H9 (cell line): ENCODE data around the gene AGTPBP1. TPM values are rescaled to one million over a fixed set of nuclear protein-coding genes. Genes with fewer than 3 reads are reported as not detected.
A peak's percentile ranks its signal among the peaks of the same experiment; 100 is the strongest.
"Not testable (repeated sequence)": the region's sequence is repeated elsewhere in the genome, so short reads cannot be mapped to it uniquely, and the experiment has no call there.

Source experiments
- DNase-seq: peaks from one replicate; pipeline ENCODE4 v3.0.0-alpha.2; 2017
- H2AFZ ChIP-seq: one replicate; pipeline ENCODE4 v1.6.1; 2013; ENCODE audit warnings: mild to moderate bottlenecking, low read length, control low read depth, moderate library complexity
- H2AK5ac ChIP-seq: 2 replicates; pipeline ENCODE4 v1.6.1; 2013; ENCODE audit warnings: low read length, control low read depth, mixed read lengths; ENCODE audit not compliant: insufficient read length
- H2BK120ac ChIP-seq: one replicate; pipeline ENCODE4 v1.6.1; 2013; ENCODE audit warnings: low read depth, mild to moderate bottlenecking, low read length, control low read depth, inconsistent platforms; ENCODE audit not compliant: poor library complexity, severe bottlenecking
- H2BK12ac ChIP-seq: 2 replicates; pipeline ENCODE4 v1.6.1; 2013; ENCODE audit warnings: low read length, control low read depth, mixed read lengths, low read depth; ENCODE audit not compliant: insufficient read length
- H2BK15ac ChIP-seq: 2 replicates; pipeline ENCODE4 v1.6.1; 2013; ENCODE audit warnings: low read depth, low read length, control low read depth
- H2BK20ac ChIP-seq: one replicate; pipeline ENCODE4 v1.6.1; 2013; ENCODE audit warnings: low read depth, mild to moderate bottlenecking, low read length, control low read depth, inconsistent platforms; ENCODE audit not compliant: poor library complexity, severe bottlenecking
- H2BK5ac ChIP-seq: 2 replicates; pipeline ENCODE4 v1.6.1; 2013; ENCODE audit warnings: low read length, control low read depth, mixed read lengths; ENCODE audit not compliant: insufficient read length
- H3K14ac ChIP-seq: 2 replicates; pipeline ENCODE4 v1.6.1; 2013; ENCODE audit warnings: low read length, control low read depth; ENCODE audit not compliant: insufficient read depth
- H3K18ac ChIP-seq: 2 replicates; pipeline ENCODE4 v1.6.1; 2013; ENCODE audit warnings: low read depth, mild to moderate bottlenecking, mixed read lengths, low read length, control low read depth; ENCODE audit not compliant: insufficient read length
- H3K23ac ChIP-seq: 2 replicates; pipeline ENCODE4 v1.6.1; 2013; ENCODE audit warnings: low read length, control low read depth, mixed read lengths, low read depth; ENCODE audit not compliant: insufficient read length
- H3K23me2 ChIP-seq: 2 replicates; pipeline ENCODE4 v1.6.1; 2013; ENCODE audit warnings: low read depth, mild to moderate bottlenecking, mixed read lengths, low read length, control low read depth; ENCODE audit not compliant: insufficient read length, poor library complexity, severe bottlenecking
- H3K27ac ChIP-seq: 2 replicates; pipeline ENCODE4 v1.5.1; 2013; ENCODE audit warnings: low read length, control low read depth, mixed read lengths, low read depth; ENCODE audit not compliant: insufficient read length
- H3K27me3 ChIP-seq: 2 replicates; pipeline ENCODE4 v1.6.1; 2013; ENCODE audit warnings: low read length, control low read depth, inconsistent platforms; ENCODE audit not compliant: insufficient read depth
- H3K4ac ChIP-seq: 2 replicates; pipeline ENCODE4 v1.6.1; 2013; ENCODE audit warnings: low read depth, mild to moderate bottlenecking, control low read depth, inconsistent platforms, low read length, moderate library complexity
- H3K4me1 ChIP-seq: 2 replicates; pipeline ENCODE4 v1.6.1; 2013; ENCODE audit warnings: low read length, control low read depth, inconsistent platforms; ENCODE audit not compliant: insufficient read depth
- H3K4me2 ChIP-seq: 2 replicates; pipeline ENCODE4 v1.6.1; 2013; ENCODE audit warnings: low read length, control low read depth, mixed read lengths; ENCODE audit not compliant: insufficient read length, insufficient read depth
- H3K56ac ChIP-seq: 2 replicates; pipeline ENCODE4 v1.6.1; 2013; ENCODE audit warnings: low read depth, mild to moderate bottlenecking, mixed read lengths, low read length, control low read depth; ENCODE audit not compliant: insufficient read length
- H3K79me1 ChIP-seq: 2 replicates; pipeline ENCODE4 v1.6.1; 2013; ENCODE audit warnings: low read depth, mild to moderate bottlenecking, moderate library complexity, low read length, control low read depth, inconsistent platforms; ENCODE audit not compliant: insufficient read depth, poor library complexity, severe bottlenecking
- H3K79me2 ChIP-seq: 2 replicates; pipeline ENCODE4 v1.6.1; 2013; ENCODE audit warnings: low read length, control low read depth, inconsistent platforms; ENCODE audit not compliant: insufficient read depth
- H3K9ac ChIP-seq: 2 replicates; pipeline ENCODE4 v1.6.1; 2013; ENCODE audit warnings: low read length, control low read depth, mixed read lengths; ENCODE audit not compliant: insufficient read length; ENCODE audit errors: extremely low read depth
- H3K9me3 ChIP-seq: one replicate; pipeline ENCODE4 v1.6.1; 2013; ENCODE audit warnings: low read depth, low read length, inconsistent platforms; ENCODE audit not compliant: control insufficient read depth
- H3T11ph ChIP-seq: one replicate; pipeline ENCODE4 v1.6.1; 2013; ENCODE audit warnings: mild to moderate bottlenecking, low read length, control low read depth, inconsistent platforms
- H4K20me1 ChIP-seq: one replicate; pipeline ENCODE4 v1.6.1; 2013; ENCODE audit not compliant: control insufficient read depth, insufficient read length, insufficient read depth
- H4K5ac ChIP-seq: 2 replicates; pipeline ENCODE4 v1.6.1; 2013; ENCODE audit warnings: low read depth, mild to moderate bottlenecking, mixed read lengths, low read length, control low read depth; ENCODE audit not compliant: insufficient read length
- H4K8ac ChIP-seq: replicated peaks from 2 replicates; pipeline ENCODE4 v1.6.1; 2013; ENCODE audit warnings: low read length, control low read depth, mixed read lengths, low read depth; ENCODE audit not compliant: insufficient read length
- H4K91ac ChIP-seq: 2 replicates; pipeline ENCODE4 v1.6.1; 2013; ENCODE audit warnings: low read depth, mild to moderate bottlenecking, moderate library complexity, mixed read lengths, low read length, control low read depth; ENCODE audit not compliant: insufficient read length
- H3K27ac Mint-ChIP-seq, 3 experiments: 2 replicates in 2 of 3; 3 replicates in 1 of 3; pipeline ENCODE4 v1.8.0; 2020 to 2021; ENCODE audit warnings: mixed read lengths in 3 of 3, mild to moderate bottlenecking in 1 of 3, moderate library complexity in 1 of 3
- H3K27me3 Mint-ChIP-seq: 2 replicates; pipeline ENCODE4 v1.8.0; 2021; ENCODE audit warnings: low read depth, mild to moderate bottlenecking, moderate library complexity, mixed read lengths
- H3K36me3 Mint-ChIP-seq, 3 experiments: 2 replicates in 2 of 3; 3 replicates in 1 of 3; pipeline ENCODE4 v1.8.0; 2020 to 2021; ENCODE audit warnings: low read depth in 3 of 3, mixed read lengths in 3 of 3; ENCODE audit not compliant: insufficient read depth in 1 of 3
- H3K4me1 Mint-ChIP-seq, 2 experiments: 2 replicates each; pipeline ENCODE4 v1.8.0; 2020; ENCODE audit warnings: mixed read lengths in 2 of 2
- H3K4me3 Mint-ChIP-seq, 2 experiments: 2 replicates in 1 of 2; 3 replicates in 1 of 2; pipeline ENCODE4 v1.8.0; 2020 to 2021; ENCODE audit warnings: mild to moderate bottlenecking in 2 of 2, mixed read lengths in 2 of 2, moderate library complexity in 1 of 2
- H3K9me3 Mint-ChIP-seq, 2 experiments: 2 replicates in 1 of 2; 3 replicates in 1 of 2; pipeline ENCODE4 v1.8.0; 2020; ENCODE audit warnings: mild to moderate bottlenecking in 2 of 2, mixed read lengths in 2 of 2, moderate library complexity in 1 of 2
- WGBS: extraction: QIAGEN DNeasy Blood & Tissue Kit; methylation state at CpG from one replicate; pipeline ENCODE4 v1.1.7; 2013; ENCODE audit warnings: missing lambda C conversion rate, low lambda C conversion rate, mixed read lengths; ENCODE audit not compliant: insufficient read length; ENCODE audit errors: extremely low coverage; 5-methylcytosine and 5-hydroxymethylcytosine counted together
- total RNA-seq: library from RNA; stranded (reverse); gene quantifications from 2 replicates; pipeline ENCODE4 v1.2.1, GENCODE V29; 2021
- TF ChIP-seq, protein P1 (sequence below): fragments of 200-600 bp; sonication (generic); conservative IDR thresholded peaks from 3 replicates; pipeline ENCODE4 v1.8.0; 2021; ENCODE audit warnings: antibody characterized with exemption, mild to moderate bottlenecking

Gene AGTPBP1
- total RNA-seq, 1 experiment from 2014 or later, result 53.1 TPM

DNA sequence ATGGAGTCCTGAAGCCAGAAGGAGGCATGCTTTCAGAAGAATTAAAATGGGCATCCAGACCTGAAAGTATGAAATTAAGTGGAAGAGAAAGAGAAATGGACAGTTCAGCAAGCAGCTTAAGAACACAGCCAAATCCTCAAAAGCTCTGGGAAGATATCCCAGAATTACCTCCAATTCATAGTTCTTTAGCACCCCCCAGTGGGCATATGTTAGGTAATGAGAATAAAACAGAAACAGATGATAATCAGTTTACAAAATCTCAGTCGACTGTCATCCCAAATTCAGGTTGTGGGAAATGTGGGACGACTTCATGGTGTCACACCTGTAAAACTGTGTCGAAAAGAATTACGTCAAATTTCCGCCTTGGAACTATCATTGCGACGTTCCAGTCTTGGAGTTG lies 44.4 kb upstream of the AGTPBP1 start:
- not testable (repeated sequence) for H3K4ac ChIP-seq, H3K9me3 Mint-ChIP-seq, H4K20me1 ChIP-seq, H3K36me3 Mint-ChIP-seq, H3K27me3 Mint-ChIP-seq, H4K91ac ChIP-seq, DNase-seq, H2AK5ac ChIP-seq, H3K14ac ChIP-seq, H3K56ac ChIP-seq, H3K79me2 ChIP-seq, H2BK120ac ChIP-seq, H3K4me1 Mint-ChIP-seq, H3K27me3 ChIP-seq, H3K18ac ChIP-seq, H2AFZ ChIP-seq, H2BK20ac ChIP-seq, H2BK15ac ChIP-seq, H3K9ac ChIP-seq, H3T11ph ChIP-seq, H3K23ac ChIP-seq, H4K5ac ChIP-seq, H3K79me1 ChIP-seq, H3K4me1 ChIP-seq, H4K8ac ChIP-seq, H3K27ac ChIP-seq, H3K27ac Mint-ChIP-seq, H3K23me2 ChIP-seq, H3K4me3 Mint-ChIP-seq, H3K9me3 ChIP-seq, H2BK12ac ChIP-seq, H2BK5ac ChIP-seq, H3K4me2 ChIP-seq
- TF ChIP-seq, protein P1, sequence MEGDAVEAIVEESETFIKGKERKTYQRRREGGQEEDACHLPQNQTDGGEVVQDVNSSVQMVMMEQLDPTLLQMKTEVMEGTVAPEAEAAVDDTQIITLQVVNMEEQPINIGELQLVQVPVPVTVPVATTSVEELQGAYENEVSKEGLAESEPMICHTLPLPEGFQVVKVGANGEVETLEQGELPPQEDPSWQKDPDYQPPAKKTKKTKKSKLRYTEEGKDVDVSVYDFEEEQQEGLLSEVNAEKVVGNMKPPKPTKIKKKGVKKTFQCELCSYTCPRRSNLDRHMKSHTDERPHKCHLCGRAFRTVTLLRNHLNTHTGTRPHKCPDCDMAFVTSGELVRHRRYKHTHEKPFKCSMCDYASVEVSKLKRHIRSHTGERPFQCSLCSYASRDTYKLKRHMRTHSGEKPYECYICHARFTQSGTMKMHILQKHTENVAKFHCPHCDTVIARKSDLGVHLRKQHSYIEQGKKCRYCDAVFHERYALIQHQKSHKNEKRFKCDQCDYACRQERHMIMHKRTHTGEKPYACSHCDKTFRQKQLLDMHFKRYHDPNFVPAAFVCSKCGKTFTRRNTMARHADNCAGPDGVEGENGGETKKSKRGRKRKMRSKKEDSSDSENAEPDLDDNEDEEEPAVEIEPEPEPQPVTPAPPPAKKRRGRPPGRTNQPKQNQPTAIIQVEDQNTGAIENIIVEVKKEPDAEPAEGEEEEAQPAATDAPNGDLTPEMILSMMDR, result peak; percentile 39; the same call in 1 of the 3 replicates
- no CpG with 5 or more reads among the region's 7 CpGs for WGBS

DNA sequence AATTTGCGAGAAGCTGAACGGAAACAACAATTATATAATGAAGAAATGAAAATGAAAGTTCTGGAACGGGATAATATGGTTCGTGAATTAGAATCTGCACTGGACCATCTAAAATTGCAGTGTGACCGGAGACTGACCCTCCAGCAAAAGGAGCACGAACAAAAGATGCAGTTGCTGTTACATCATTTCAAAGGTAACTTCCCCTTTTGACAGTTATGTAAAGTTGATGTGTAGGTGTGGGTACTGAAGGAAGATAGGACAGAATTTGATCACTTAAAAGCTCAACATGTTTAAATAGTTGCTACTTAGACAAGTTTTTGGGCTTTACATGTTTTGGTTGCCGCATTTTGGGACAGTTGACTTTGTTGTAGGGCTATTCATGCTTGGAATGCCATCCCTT lies 32.1 kb upstream of the AGTPBP1 start:
- not testable (repeated sequence) for H3T11ph ChIP-seq, H3K27ac ChIP-seq, H2AFZ ChIP-seq, H3K9me3 ChIP-seq, H3K9me3 Mint-ChIP-seq, H3K4ac ChIP-seq, H3K36me3 Mint-ChIP-seq, H2BK15ac ChIP-seq, H3K4me2 ChIP-seq, H3K4me1 Mint-ChIP-seq, H3K56ac ChIP-seq, H3K9ac ChIP-seq, H3K4me3 Mint-ChIP-seq, H3K23ac ChIP-seq, H2BK120ac ChIP-seq, H4K8ac ChIP-seq, H4K20me1 ChIP-seq, DNase-seq, H3K79me2 ChIP-seq, H3K14ac ChIP-seq, H2BK12ac ChIP-seq, H3K18ac ChIP-seq, H4K5ac ChIP-seq, H3K23me2 ChIP-seq, H3K27me3 Mint-ChIP-seq, H3K27ac Mint-ChIP-seq, H3K79me1 ChIP-seq, H2BK5ac ChIP-seq, H2BK20ac ChIP-seq, H2AK5ac ChIP-seq, H3K4me1 ChIP-seq, H4K91ac ChIP-seq, H3K27me3 ChIP-seq
- no CpG with 5 or more reads among the region's 7 CpGs for WGBS
